CD4-positive, alpha-beta T cell (primary cell): Measurements from ENCODE around the gene MSX2. TPM values are rescaled to one million over a fixed set of nuclear protein-coding genes. Genes with fewer than 3 reads are reported as not detected.

Source experiments
- ATAC-seq: fragments of 200-7000 bp; cut with Tn5 transposase; one replicate; pipeline ENCODE4 v1.10.0; 2022; ENCODE audit warnings: mild to moderate bottlenecking; ENCODE audit not compliant: poor library complexity
- CTCF ChIA-PET: fragments of 350-600 bp; sonication (Branson Sonifier 250); formaldehyde crosslinking; loops from one replicate; lab custom pipeline; 2021; ENCODE audit warnings: antibody characterized with exemption, inconsistent platforms; lab: Charles Lee
- POLR2A ChIA-PET: fragments of 350-600 bp; sonication (Branson Sonifier 250); formaldehyde crosslinking; loops from one replicate; lab custom pipeline; 2021; ENCODE audit warnings: antibody characterized with exemption, inconsistent platforms; lab: Charles Lee
- DNase-seq, 14 experiments: peaks; one replicate each; pipeline ENCODE4 v3.0.0-alpha.2; 2013 to 2020; ENCODE audit warnings: mixed read lengths in 2 of 14
- H3K27ac ChIP-seq, 2 donors: one replicate each; pipeline versions ENCODE4 v1.5.1 to v1.7.0; 2013; ENCODE audit warnings: low read length in 2 of 2, low read depth in 1 of 2, mild to moderate bottlenecking in 1 of 2
- H3K27me3 ChIP-seq, 2 experiments: 1 replicate in 1 of 2; 2 replicates in 1 of 2; pipeline versions ENCODE4 v1.6.1 to v1.7.0; 2013; ENCODE audit warnings: low read length in 2 of 2, control low read depth in 1 of 2, mild to moderate bottlenecking in 1 of 2, moderate library complexity in 1 of 2; ENCODE audit not compliant: insufficient read depth in 2 of 2, control insufficient read depth in 1 of 2
- H3K36me3 ChIP-seq: one replicate; pipeline ENCODE4 v1.6.1; 2013; ENCODE audit warnings: low read length, control low read depth; ENCODE audit not compliant: insufficient read depth
- H3K4me1 ChIP-seq: one replicate; pipeline ENCODE4 v1.6.1; 2013; ENCODE audit warnings: low read length, control low read depth; ENCODE audit not compliant: insufficient read depth
- H3K4me3 ChIP-seq: one replicate; pipeline ENCODE4 v1.5.1; 2013; ENCODE audit warnings: mild to moderate bottlenecking, low read length, moderate library complexity
- H3K9me3 ChIP-seq, 2 experiments: 1 replicate in 1 of 2; 2 replicates in 1 of 2; pipeline versions ENCODE4 v1.6.1 to v1.7.0; 2013; ENCODE audit warnings: low read length in 2 of 2, mild to moderate bottlenecking in 2 of 2, control low read depth in 1 of 2, moderate library complexity in 1 of 2; ENCODE audit not compliant: control insufficient read depth in 1 of 2, insufficient read depth in 1 of 2
- H3K27ac Mint-ChIP-seq: one replicate; pipeline ENCODE4 v1.8.0; 2020; ENCODE audit warnings: mixed read lengths
- H3K27me3 Mint-ChIP-seq: one replicate; pipeline ENCODE4 v1.8.0; 2021; ENCODE audit warnings: mixed read lengths
- H3K36me3 Mint-ChIP-seq: one replicate; pipeline ENCODE4 v1.8.0; 2021; ENCODE audit warnings: low read depth, mixed read lengths
- H3K4me1 Mint-ChIP-seq: one replicate; pipeline ENCODE4 v1.8.0; 2021; ENCODE audit warnings: low read depth, mixed read lengths
- H3K4me3 Mint-ChIP-seq: one replicate; pipeline ENCODE4 v1.8.0; 2020; ENCODE audit warnings: mild to moderate bottlenecking, mixed read lengths
- H3K9me3 Mint-ChIP-seq: one replicate; pipeline ENCODE4 v1.8.0; 2020; ENCODE audit warnings: mixed read lengths
- CTCF ChIP-seq: fragments of 200-600 bp; IDR thresholded peaks from one replicate; pipeline ENCODE4 v1.8.0; 2022; ENCODE audit warnings: antibody characterized with exemption, mild to moderate bottlenecking
- intact Hi-C, 2 experiments: fragments of 100-400 bp; cut with DNase I in 1 of 2; cut with micrococcal nuclease in 1 of 2; formaldehyde crosslinking; loops; one replicate each; pipeline versions ENCODE4 v1.15.1 to v1.9.0; 2023 to 2025; cut with DNase I, micrococcal nuclease
- total RNA-seq, 174 experiments: library from RNA in 2 of 174; stranded (reverse) in 2 of 174; gene quantifications; one replicate each; pipeline ENCODE4 v1.2.3 and lab custom pipeline; 2021 to 2026

Gene MSX2
- total RNA-seq, 2 experiments from 2014 or later, result 0.30 to 0.31 TPM

DNA sequence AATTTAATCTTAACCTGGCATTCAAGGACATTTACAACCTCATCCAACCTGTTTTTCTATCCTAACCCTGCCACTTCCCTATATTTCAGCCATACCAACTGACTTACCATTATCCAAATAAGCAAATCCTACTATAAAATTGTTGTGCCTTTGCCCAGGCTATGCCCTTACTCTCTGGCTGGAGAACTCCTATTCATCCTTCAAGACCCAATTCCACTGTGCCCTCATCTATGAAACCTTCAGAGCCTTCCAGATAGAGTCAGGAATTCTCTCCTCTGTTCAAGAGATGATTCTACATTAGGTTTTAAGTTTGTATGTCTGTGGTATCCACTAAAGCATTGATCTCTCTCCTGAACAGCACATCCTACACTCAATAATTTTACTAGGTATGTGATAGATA is 46.3 kb upstream of the MSX2 start:
- no peak overlapping the region for H3K4me3 ChIP-seq
- ChIA-PET CTCF (no interaction called here), POLR2A (no interaction called here)
- Mint-ChIP-seq H3K4me1 (no peaks in the 10 kb centered on the region), H3K4me3 (no peak overlapping the region), H3K27ac (no peak overlapping the region), H3K27me3 (peaks cover 20% of the 10 kb centered on the region), H3K36me3 (no peaks in the 10 kb centered on the region), H3K9me3 (peaks cover 9% of the 10 kb centered on the region)
- intact Hi-C loops, result no loop called here
- H3K36me3 ChIP-seq, result no peaks in the 10 kb centered on the region
- H3K4me1 ChIP-seq, result no peaks in the 10 kb centered on the region
- peaks cover 0 to 4% of the 10 kb centered on the region in 2 experiments for H3K9me3 ChIP-seq
- no peak for TF ChIP-seq CTCF
- ATAC-seq, result no peak
- H3K27ac ChIP-seq, result no peak overlapping the region
- no peak for DNase-seq
- no peaks in the 10 kb centered on the region for H3K27me3 ChIP-seq

DNA sequence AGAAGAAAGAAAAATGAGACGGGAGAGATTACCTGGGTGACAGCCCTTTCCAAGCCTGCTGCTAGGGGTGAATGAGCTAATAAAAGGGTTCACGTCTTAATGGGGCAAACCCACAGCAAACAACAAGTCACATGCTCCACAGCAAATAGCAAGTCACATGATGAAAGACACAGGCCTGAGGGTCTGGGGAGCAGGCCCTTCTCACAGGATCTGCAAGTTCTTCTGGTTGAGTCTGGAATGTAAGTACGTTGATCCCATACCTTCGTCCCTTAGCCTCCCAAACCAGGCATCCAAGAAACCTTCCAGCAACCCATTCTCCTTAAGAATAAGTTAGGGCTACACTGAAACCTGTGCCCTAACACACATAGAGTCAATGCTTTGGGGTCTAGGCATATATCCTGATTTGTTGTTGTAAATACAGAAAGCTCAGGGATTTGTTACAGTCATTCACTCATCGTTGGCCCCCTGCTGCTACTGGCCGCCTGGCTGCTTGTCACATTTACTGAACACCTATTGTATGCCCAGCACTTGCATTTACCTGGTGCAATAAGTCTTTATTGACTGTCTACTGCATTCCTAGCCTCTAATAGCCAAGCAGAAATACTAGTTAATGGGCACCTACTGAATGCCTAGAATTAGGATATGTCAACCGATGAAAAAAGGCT is 43.3 kb upstream of the MSX2 start:
- Mint-ChIP-seq H3K4me3 (no peak overlapping the region), H3K36me3 (no peaks in the 10 kb centered on the region), H3K9me3 (peaks cover 9% of the 10 kb centered on the region), H3K4me1 (no peaks in the 10 kb centered on the region), H3K27ac (no peak overlapping the region), H3K27me3 (peaks cover 31% of the 10 kb centered on the region)
- Histone ChIP-seq H3K9me3 (peaks cover 4% of the 10 kb centered on the region in 2 experiments), H3K4me1 (no peaks in the 10 kb centered on the region), H3K36me3 (no peaks in the 10 kb centered on the region), H3K27ac (no peak overlapping the region), H3K27me3 (no peaks in the 10 kb centered on the region), H3K4me3 (no peak overlapping the region)
- TF ChIP-seq CTCF, result no peak
- intact Hi-C loops, result no loop called here
- ChIA-PET POLR2A (no interaction called here), CTCF (no interaction called here)
- ATAC-seq (no peak), DNase-seq (no peak)

DNA sequence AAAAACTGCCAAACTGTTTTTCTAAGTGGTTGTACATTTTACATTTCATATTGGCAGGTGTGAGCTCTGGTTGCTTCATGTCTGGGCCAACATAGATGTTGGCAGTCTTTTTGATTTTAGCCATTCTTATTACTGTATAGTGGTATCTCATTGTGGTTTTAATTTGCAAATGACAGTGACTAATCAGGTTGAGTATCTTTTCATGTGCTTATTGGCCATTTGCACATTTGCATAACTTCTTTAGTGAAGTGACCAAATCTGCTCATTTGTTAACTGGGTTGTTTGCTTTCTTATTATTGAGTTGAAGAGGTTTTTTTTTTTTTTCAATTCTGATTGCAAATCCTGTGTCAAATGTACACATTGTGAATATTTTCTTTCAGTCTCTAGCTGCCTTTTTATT is 36.9 kb upstream of the MSX2 start:
- Histone ChIP-seq H3K27ac (no peak overlapping the region), H3K9me3 (peaks cover 0 to 4% of the 10 kb centered on the region in 2 experiments), H3K4me3 (no peak overlapping the region), H3K36me3 (no peaks in the 10 kb centered on the region), H3K4me1 (no peaks in the 10 kb centered on the region), H3K27me3 (peaks cover 22 to 39% of the 10 kb centered on the region in 2 experiments)
- Mint-ChIP-seq H3K36me3 (no peaks in the 10 kb centered on the region), H3K4me3 (no peak overlapping the region), H3K27ac (no peak overlapping the region), H3K27me3 (peaks cover 55% of the 10 kb centered on the region), H3K9me3 (no peaks in the 10 kb centered on the region), H3K4me1 (peaks cover 9% of the 10 kb centered on the region)
- POLR2A ChIA-PET, result no interaction called here
- ATAC-seq (no peak), DNase-seq (no peak)
- intact Hi-C loops, result no loop called here
- no peak for TF ChIP-seq CTCF
- CTCF ChIA-PET, result no interaction called here
